Ishikawa (cell line): ENCODE data around the gene CCDC6.

Source experiments
- CEBPB ChIP-seq: IDR thresholded peaks from 2 replicates; pipeline ENCODE4 v1.6.1; 2012
- CREB1 ChIP-seq: IDR thresholded peaks from 2 replicates; pipeline ENCODE4 v1.6.1; 2012; ENCODE audit warnings: low read depth
- EGR1 ChIP-seq: IDR thresholded peaks from 2 replicates; pipeline ENCODE4 v1.6.1; 2012
- EP300 ChIP-seq: IDR thresholded peaks from 2 replicates; pipeline ENCODE4 v1.6.1; 2012; ENCODE audit warnings: borderline replicate concordance
- FOXM1 ChIP-seq: IDR thresholded peaks from 2 replicates; pipeline ENCODE4 v1.6.1; 2012; ENCODE audit warnings: low read depth, borderline replicate concordance
- NFIC ChIP-seq: IDR thresholded peaks from 2 replicates; pipeline ENCODE4 v1.6.1; 2012
- RAD21 ChIP-seq: IDR thresholded peaks from 2 replicates; pipeline ENCODE4 v1.6.1; 2012; ENCODE audit warnings: low read depth
- TAF1 ChIP-seq: IDR thresholded peaks from 2 replicates; pipeline ENCODE4 v1.6.1; 2012; ENCODE audit warnings: low read depth, mild to moderate bottlenecking
- TEAD4 ChIP-seq: IDR thresholded peaks from 2 replicates; pipeline ENCODE4 v1.6.1; 2012
- YY1 ChIP-seq: IDR thresholded peaks from 2 replicates; pipeline ENCODE4 v1.6.1; 2012; ENCODE audit warnings: low read depth
- TF ChIP-seq, protein P1 (sequence below): IDR thresholded peaks from 2 replicates; pipeline ENCODE4 v1.6.1; 2012
- TF ChIP-seq, protein P2 (sequence below): IDR thresholded peaks from 2 replicates; pipeline ENCODE4 v1.6.1; 2012
- TF ChIP-seq, protein P3 (sequence below): IDR thresholded peaks from 2 replicates; pipeline ENCODE4 v1.6.1; 2012; ENCODE audit warnings: low read depth, mild to moderate bottlenecking

DNA sequence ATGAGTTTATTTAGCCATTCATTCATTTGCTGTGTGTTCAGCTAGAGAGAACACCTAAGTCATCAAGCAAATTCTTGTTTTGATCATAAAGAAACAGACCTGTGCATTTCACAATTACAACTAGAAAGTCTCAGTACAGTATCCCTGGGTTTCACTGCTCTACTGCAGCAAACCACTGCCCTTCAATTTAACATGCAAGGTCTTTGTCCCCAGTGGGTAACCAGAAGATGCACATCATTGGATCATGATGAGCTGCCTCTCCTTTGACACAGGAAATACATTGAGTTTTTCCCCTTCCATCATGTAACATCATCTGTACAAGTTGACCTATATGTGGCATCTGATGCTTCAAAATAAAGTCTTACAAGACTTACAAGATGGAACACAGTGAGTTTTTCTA, 82.6 kb downstream of the CCDC6 start:
- TF ChIP-seq EP300 (no peak), EGR1 (no peak), CEBPB (no peak), RAD21 (no peak), YY1 (no peak), TAF1 (no peak), NFIC (no peak), TEAD4 (no peak), CREB1 (no peak), FOXM1 (no peak)
- TF ChIP-seq, protein P1, sequence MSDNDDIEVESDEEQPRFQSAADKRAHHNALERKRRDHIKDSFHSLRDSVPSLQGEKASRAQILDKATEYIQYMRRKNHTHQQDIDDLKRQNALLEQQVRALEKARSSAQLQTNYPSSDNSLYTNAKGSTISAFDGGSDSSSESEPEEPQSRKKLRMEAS, result no peak
- TF ChIP-seq, protein P2, sequence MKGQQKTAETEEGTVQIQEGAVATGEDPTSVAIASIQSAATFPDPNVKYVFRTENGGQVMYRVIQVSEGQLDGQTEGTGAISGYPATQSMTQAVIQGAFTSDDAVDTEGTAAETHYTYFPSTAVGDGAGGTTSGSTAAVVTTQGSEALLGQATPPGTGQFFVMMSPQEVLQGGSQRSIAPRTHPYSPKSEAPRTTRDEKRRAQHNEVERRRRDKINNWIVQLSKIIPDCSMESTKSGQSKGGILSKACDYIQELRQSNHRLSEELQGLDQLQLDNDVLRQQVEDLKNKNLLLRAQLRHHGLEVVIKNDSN, result no peak
- TF ChIP-seq, protein P3, sequence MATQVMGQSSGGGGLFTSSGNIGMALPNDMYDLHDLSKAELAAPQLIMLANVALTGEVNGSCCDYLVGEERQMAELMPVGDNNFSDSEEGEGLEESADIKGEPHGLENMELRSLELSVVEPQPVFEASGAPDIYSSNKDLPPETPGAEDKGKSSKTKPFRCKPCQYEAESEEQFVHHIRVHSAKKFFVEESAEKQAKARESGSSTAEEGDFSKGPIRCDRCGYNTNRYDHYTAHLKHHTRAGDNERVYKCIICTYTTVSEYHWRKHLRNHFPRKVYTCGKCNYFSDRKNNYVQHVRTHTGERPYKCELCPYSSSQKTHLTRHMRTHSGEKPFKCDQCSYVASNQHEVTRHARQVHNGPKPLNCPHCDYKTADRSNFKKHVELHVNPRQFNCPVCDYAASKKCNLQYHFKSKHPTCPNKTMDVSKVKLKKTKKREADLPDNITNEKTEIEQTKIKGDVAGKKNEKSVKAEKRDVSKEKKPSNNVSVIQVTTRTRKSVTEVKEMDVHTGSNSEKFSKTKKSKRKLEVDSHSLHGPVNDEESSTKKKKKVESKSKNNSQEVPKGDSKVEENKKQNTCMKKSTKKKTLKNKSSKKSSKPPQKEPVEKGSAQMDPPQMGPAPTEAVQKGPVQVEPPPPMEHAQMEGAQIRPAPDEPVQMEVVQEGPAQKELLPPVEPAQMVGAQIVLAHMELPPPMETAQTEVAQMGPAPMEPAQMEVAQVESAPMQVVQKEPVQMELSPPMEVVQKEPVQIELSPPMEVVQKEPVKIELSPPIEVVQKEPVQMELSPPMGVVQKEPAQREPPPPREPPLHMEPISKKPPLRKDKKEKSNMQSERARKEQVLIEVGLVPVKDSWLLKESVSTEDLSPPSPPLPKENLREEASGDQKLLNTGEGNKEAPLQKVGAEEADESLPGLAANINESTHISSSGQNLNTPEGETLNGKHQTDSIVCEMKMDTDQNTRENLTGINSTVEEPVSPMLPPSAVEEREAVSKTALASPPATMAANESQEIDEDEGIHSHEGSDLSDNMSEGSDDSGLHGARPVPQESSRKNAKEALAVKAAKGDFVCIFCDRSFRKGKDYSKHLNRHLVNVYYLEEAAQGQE, result no peak
